IMR-90 (cell line): Measurements from ENCODE around the gene CHGA. TPM values are rescaled to one million over a fixed set of nuclear protein-coding genes. Genes with fewer than 3 reads are reported as not detected.

Experiments used
- ATAC-seq: fragments of 200-7000 bp; cut with Tn5 transposase; 2 replicates; pipeline ENCODE4 v1.9.1; 2020; ENCODE audit warnings: low read depth, mild to moderate bottlenecking, moderate library complexity
- BruUV-seq: library from RNA; stranded (reverse); fragments of 400-500 nt; replicated peaks from 2 replicates; lab custom pipeline; 2021; lab: Mats Ljungman, UMichigan
- CTCF ChIA-PET: fragments of 300-600 bp; formaldehyde crosslinking; extraction: SDS; loops from one replicate; lab custom pipeline; 2021; ENCODE audit warnings: antibody characterized with exemption; lab: Yijun Ruan, JAX
- POLR2A ChIA-PET: fragments of 300-600 bp; sonication (Branson Sonifier 250); formaldehyde crosslinking; loops from one replicate; lab custom pipeline; 2022; ENCODE audit warnings: antibody characterized with exemption; ENCODE audit not compliant: unreplicated experiment; lab: Charles Lee
- DNase-seq: peaks from one replicate; pipeline ENCODE4 v3.0.0; 2013
- H2AFZ ChIP-seq: replicated peaks from 2 replicates; pipeline ENCODE3; 2013; ENCODE audit warnings: low read length, mild to moderate bottlenecking; ENCODE audit not compliant: poor library complexity
- H2AK5ac ChIP-seq: 2 replicates; pipeline ENCODE4 v1.6.1; 2013; ENCODE audit warnings: low read depth, low read length, inconsistent platforms
- H2AK9ac ChIP-seq: replicated peaks from 2 replicates; pipeline ENCODE3; 2013; ENCODE audit warnings: mild to moderate bottlenecking, low read depth, low read length, moderate library complexity; ENCODE audit not compliant: poor library complexity
- H2BK120ac ChIP-seq: 2 replicates; pipeline ENCODE4 v1.6.1; 2013; ENCODE audit warnings: low read depth, low read length, inconsistent platforms
- H2BK15ac ChIP-seq: 3 replicates; pipeline ENCODE4 v1.6.1; 2013; ENCODE audit warnings: low read depth, low read length, inconsistent platforms
- H2BK20ac ChIP-seq: 2 replicates; pipeline ENCODE4 v1.6.1; 2013; ENCODE audit warnings: low read depth, mild to moderate bottlenecking, inconsistent platforms, low read length, moderate library complexity
- H2BK5ac ChIP-seq: 2 replicates; pipeline ENCODE4 v1.6.1; 2013; ENCODE audit warnings: mild to moderate bottlenecking, low read depth, low read length, inconsistent platforms; ENCODE audit not compliant: poor library complexity, severe bottlenecking
- H3K14ac ChIP-seq: replicated peaks from 2 replicates; pipeline ENCODE4 v1.6.1; 2013; ENCODE audit warnings: low read depth, low read length, inconsistent platforms
- H3K18ac ChIP-seq: 2 replicates; pipeline ENCODE4 v1.6.1; 2013; ENCODE audit warnings: low read depth, low read length, control low read depth
- H3K23ac ChIP-seq: 2 replicates; pipeline ENCODE4 v1.6.1; 2013; ENCODE audit warnings: low read depth, low read length, inconsistent platforms
- H3K27ac ChIP-seq: 2 replicates; pipeline ENCODE4 v1.5.1; 2013; ENCODE audit warnings: mild to moderate bottlenecking, control low read depth, low read length; ENCODE audit not compliant: insufficient read depth
- H3K27me3 ChIP-seq: 2 replicates; pipeline ENCODE4 v1.6.1; 2013; ENCODE audit warnings: low read length; ENCODE audit not compliant: control insufficient read depth, insufficient read depth
- H3K36me3 ChIP-seq: 2 replicates; pipeline ENCODE4 v1.6.1; 2013; ENCODE audit warnings: low read length, mixed read lengths; ENCODE audit not compliant: control insufficient read depth, insufficient read depth
- H3K4ac ChIP-seq: 2 replicates; pipeline ENCODE4 v1.6.1; 2013; ENCODE audit warnings: low read depth, low read length, inconsistent platforms
- H3K4me1 ChIP-seq: 2 replicates; pipeline ENCODE4 v1.6.1; 2013; ENCODE audit warnings: low read length, mixed read lengths; ENCODE audit not compliant: control insufficient read depth, insufficient read depth
- H3K4me2 ChIP-seq: 2 replicates; pipeline ENCODE4 v1.6.1; 2013; ENCODE audit warnings: low read depth, mild to moderate bottlenecking, control low read depth, low read length, moderate library complexity
- H3K4me3 ChIP-seq: 2 replicates; pipeline ENCODE4 v1.5.1; 2013; ENCODE audit warnings: low read depth, mild to moderate bottlenecking, control low read depth, low read length, moderate library complexity; ENCODE audit not compliant: insufficient read depth
- H3K56ac ChIP-seq: 2 replicates; pipeline ENCODE4 v1.6.1; 2013; ENCODE audit warnings: low read length, inconsistent platforms; ENCODE audit not compliant: insufficient read depth; ENCODE audit errors: extremely low read depth
- H3K79me1 ChIP-seq, 2 experiments: 2 replicates each; pipeline ENCODE4 v1.6.1; 2013; ENCODE audit warnings: low read length in 2 of 2, inconsistent platforms in 1 of 2, low read depth in 1 of 2
- H3K9ac ChIP-seq: 2 replicates; pipeline ENCODE4 v1.6.1; 2013; ENCODE audit warnings: low read depth, low read length, control low read depth
- H3K9me1 ChIP-seq: 2 replicates; pipeline ENCODE4 v1.6.1; 2013; ENCODE audit warnings: low read length, inconsistent platforms; ENCODE audit not compliant: insufficient read depth
- H3K9me3 ChIP-seq: 2 replicates; pipeline ENCODE4 v1.6.1; 2013; ENCODE audit warnings: low read length; ENCODE audit not compliant: control insufficient read depth, insufficient read depth
- H4K20me1 ChIP-seq: 2 replicates; pipeline ENCODE4 v1.6.1; 2013; ENCODE audit warnings: low read length, inconsistent platforms; ENCODE audit not compliant: insufficient read depth
- H4K5ac ChIP-seq: 2 replicates; pipeline ENCODE4 v1.6.1; 2013; ENCODE audit warnings: mild to moderate bottlenecking, low read depth, low read length, control low read depth
- H4K8ac ChIP-seq, 2 experiments: 2 replicates each; pipeline ENCODE4 v1.6.1; 2013; ENCODE audit warnings: low read depth in 2 of 2, low read length in 2 of 2, control low read depth in 1 of 2, inconsistent platforms in 1 of 2
- H4K91ac ChIP-seq: 2 replicates; pipeline ENCODE4 v1.6.1; 2013; ENCODE audit warnings: low read depth, low read length, inconsistent platforms; ENCODE audit not compliant: insufficient read depth
- BHLHE40 ChIP-seq: fragments of 150-350 bp; IDR thresholded peaks from 2 replicates; pipeline ENCODE4 v1.6.1; 2016; ENCODE audit warnings: mild to moderate bottlenecking, low read depth, low read length
- CEBPB ChIP-seq: IDR thresholded peaks from 2 replicates; pipeline ENCODE4 v1.6.1; 2012; ENCODE audit warnings: low read depth, low read length, improper control_type of control experiment
- CHD1 ChIP-seq: IDR thresholded peaks from 2 replicates; pipeline ENCODE4 v1.6.1; 2012; ENCODE audit warnings: low read depth, low read length, improper control_type of control experiment
- CTCF ChIP-seq: conservative IDR thresholded peaks from 2 replicates; pipeline ENCODE4 v1.5.1; 2012; ENCODE audit warnings: mild to moderate bottlenecking, low read depth, low read length, improper control_type of control experiment
- ELK1 ChIP-seq: fragments of 150-350 bp; IDR thresholded peaks from 2 replicates; pipeline ENCODE4 v1.6.1; 2016; ENCODE audit warnings: low read depth, mild to moderate bottlenecking, low read length, moderate library complexity, borderline replicate concordance
- FOS ChIP-seq: fragments of 150-350 bp; IDR thresholded peaks from 2 replicates; pipeline ENCODE4 v1.6.1; 2016; ENCODE audit warnings: low read depth, low read length
- MAFK ChIP-seq: IDR thresholded peaks from 2 replicates; pipeline ENCODE4 v1.6.1; 2012; ENCODE audit warnings: low read depth, low read length, improper control_type of control experiment
- MAZ ChIP-seq: IDR thresholded peaks from 2 replicates; pipeline ENCODE4 v1.6.1; 2012; ENCODE audit warnings: low read depth, mild to moderate bottlenecking, low read length, improper control_type of control experiment, moderate library complexity, borderline replicate concordance
- MXI1 ChIP-seq: IDR thresholded peaks from 2 replicates; pipeline ENCODE4 v1.6.1; 2012; ENCODE audit warnings: low read depth, mild to moderate bottlenecking, low read length, moderate library complexity, borderline replicate concordance
- NFE2L2 ChIP-seq: fragments of 150-350 bp; IDR thresholded peaks from 2 replicates; pipeline ENCODE4 v1.6.1; 2016; ENCODE audit warnings: low read depth, mild to moderate bottlenecking, low read length
- POLR2A ChIP-seq: IDR thresholded peaks from 2 replicates; pipeline ENCODE4 v1.6.1; 2012; ENCODE audit warnings: mild to moderate bottlenecking, low read depth, low read length
- RAD21 ChIP-seq: IDR thresholded peaks from 2 replicates; pipeline ENCODE4 v1.6.1; 2012; ENCODE audit warnings: low read length, improper control_type of control experiment
- RCOR1 ChIP-seq: IDR thresholded peaks from 2 replicates; pipeline ENCODE4 v1.6.1; 2012; ENCODE audit warnings: mild to moderate bottlenecking, low read length, improper control_type of control experiment; ENCODE audit not compliant: insufficient replicate concordance
- RFX5 ChIP-seq: IDR thresholded peaks from 2 replicates; pipeline ENCODE4 v1.8.0; 2012; ENCODE audit warnings: low read depth, mild to moderate bottlenecking, low read length, moderate library complexity
- SMC3 ChIP-seq: fragments of 150-350 bp; IDR thresholded peaks from 2 replicates; pipeline ENCODE4 v1.6.1; 2016; ENCODE audit warnings: low read depth, mild to moderate bottlenecking, antibody characterized with exemption, low read length, moderate library complexity
- USF2 ChIP-seq: fragments of 150-350 bp; IDR thresholded peaks from 2 replicates; pipeline ENCODE4 v1.6.1; 2017; ENCODE audit warnings: mild to moderate bottlenecking, antibody characterized with exemption, low read length, low read depth
- WGBS, 2 experiments: methylation state at CpG; one replicate each; pipeline versions ENCODE4 v1.1.5 to v1.1.7; 2013; ENCODE audit warnings: missing lambda C conversion rate in 2 of 2; ENCODE audit not compliant: insufficient read length in 1 of 2; ENCODE audit errors: extremely low coverage in 2 of 2; 5-methylcytosine and 5-hydroxymethylcytosine counted together
- dilution Hi-C: fragments of 300-500 bp; cut with HindIII; formaldehyde crosslinking; loops from one replicate; pipeline ENCODE4 v1.14.3; 2018; ENCODE audit warnings: low sequenced_read_pairs; ENCODE audit not compliant: unreplicated experiment
- in situ Hi-C: fragments of 300-500 bp; cut with MboI; formaldehyde crosslinking; loops from 3 replicates; pipeline ENCODE4 v1.14.3; 2019; ENCODE audit warnings: low sequenced_read_pairs, inconsistent platforms, mixed read lengths
- intact Hi-C: fragments of 100-400 bp; cut with micrococcal nuclease; formaldehyde crosslinking; loops from 2 replicates; pipeline ENCODE4 v1.10.0; 2022
- polyA plus RNA-seq, 3 experiments: library from polyadenylated mRNA; depleted of rRNA; stranded (reverse); fragments of >200 nt; gene quantifications; 2 replicates each; pipeline ENCODE4 v1.2.3, GENCODE V29; 2012; ENCODE audit warnings: low replicate concordance in 1 of 3
- total RNA-seq: library from RNA; depleted of rRNA; stranded (reverse); fragments of >200 nt; gene quantifications from 2 replicates; pipeline ENCODE4 v1.2.3, GENCODE V29; 2012

Gene CHGA
- total and polyA plus RNA-seq, 2 of the 4 experiments (the other 2 are of a cell fraction) = not detected

- H3K4me3 ChIP-seq = no peak overlapping the region
- no peak overlapping the region for H2AK9ac ChIP-seq
- H3K9me1 ChIP-seq = no peaks in the 10 kb centered on the region
- H3K27ac ChIP-seq = no peak overlapping the region
- H3K14ac ChIP-seq = no peak overlapping the region
- BruUV-seq = no TSS peak
- no peak overlapping the region for H2BK5ac ChIP-seq
- ChIA-PET POLR2A (no interaction called here), CTCF (no interaction called here)
- no peak overlapping the region for H4K5ac ChIP-seq
- H2AK5ac ChIP-seq = no peak overlapping the region
- ATAC-seq (no peak), DNase-seq (no peak)
- H2BK20ac ChIP-seq = no peak overlapping the region
- no peaks in the 10 kb centered on the region for H3K79me1 ChIP-seq
- no peak overlapping the region for H2AFZ ChIP-seq
- H3K9me3 ChIP-seq = no peaks in the 10 kb centered on the region; the same call in 1 of the 2 replicates
- H3K4ac ChIP-seq = no peak overlapping the region
- no peaks in the 10 kb centered on the region; the same call in 1 of the 2 replicates for H3K4me1 ChIP-seq
- peaks cover 2% of the 10 kb centered on the region; the same call in 1 of the 2 replicates for H3K27me3 ChIP-seq
- in situ Hi-C loops (no loop called here), dilution Hi-C loops (no loop called here), intact Hi-C loops (no loop called here)
- no peaks in the 10 kb centered on the region for H3K36me3 ChIP-seq
- no peak overlapping the region for H4K8ac ChIP-seq
- no peaks in the 10 kb centered on the region for H4K20me1 ChIP-seq
- WGBS, 2 experiments = 85% methylated on average over 7 of the region's 12 CpGs; no CpG with 5 or more reads in 1 of the 2 experiments
- no peak overlapping the region for H3K23ac ChIP-seq
- no peak overlapping the region for H3K18ac ChIP-seq
- TF ChIP-seq MXI1 (no peak), POLR2A (no peak), MAFK (no peak), CEBPB (no peak), CHD1 (no peak), NFE2L2 (no peak), RCOR1 (no peak), RAD21 (no peak), BHLHE40 (no peak), CTCF (no peak), USF2 (no peak), FOS (no peak), MAZ (no peak), ELK1 (no peak), RFX5 (no peak), SMC3 (no peak)
- H3K9ac ChIP-seq = no peak overlapping the region
- H2BK15ac ChIP-seq = no peak overlapping the region
- no peak overlapping the region for H3K56ac ChIP-seq
- no peak overlapping the region for H2BK120ac ChIP-seq
- no peak overlapping the region for H4K91ac ChIP-seq
- H3K4me2 ChIP-seq = no peak overlapping the region
Observed at GRCh38 chr14:92970271-92970670, 47.3 kb downstream of the CHGA start.
